ENCODE measurements around the gene MND1.
"Not testable (repeated sequence)": the region's sequence is repeated elsewhere in the genome, so short reads cannot be mapped to it uniquely, and the experiment has no call there.

The MND1 gene

DNA sequence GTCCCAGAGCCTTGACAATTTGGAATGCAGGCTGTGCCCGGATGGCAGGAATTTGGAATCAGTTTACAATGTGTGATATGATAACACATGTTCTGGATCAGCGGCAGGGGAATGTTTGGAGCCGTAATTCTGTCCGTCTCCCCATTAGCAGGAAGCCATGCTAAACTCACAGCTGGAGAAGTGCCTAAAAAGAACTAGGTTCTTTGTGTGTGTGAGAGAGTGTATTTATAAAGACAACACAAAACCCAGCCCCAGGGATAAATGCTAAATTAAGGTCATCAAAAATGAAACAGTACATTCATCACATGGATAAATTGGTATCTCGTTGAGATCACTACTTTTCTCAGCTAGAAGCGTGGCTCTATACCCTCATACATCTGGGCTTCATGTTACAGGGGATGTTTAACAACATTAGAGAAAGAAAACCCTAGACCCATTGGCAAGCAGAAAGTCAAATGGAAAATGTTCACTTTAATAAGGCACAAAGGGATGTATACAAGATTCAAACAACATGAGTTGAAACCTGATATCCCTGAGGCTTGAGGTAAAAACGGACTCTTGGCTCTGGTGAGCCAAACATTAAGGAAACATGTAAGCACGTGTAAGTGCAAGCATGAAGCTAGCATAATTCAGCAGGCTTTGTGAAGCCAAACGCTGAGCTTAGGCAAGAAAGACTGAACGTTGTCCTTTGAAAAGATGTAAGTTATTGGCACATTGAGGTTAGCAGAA lies 103.7 kb downstream of the MND1 start:
- no peak for FAIRE-seq

DNA sequence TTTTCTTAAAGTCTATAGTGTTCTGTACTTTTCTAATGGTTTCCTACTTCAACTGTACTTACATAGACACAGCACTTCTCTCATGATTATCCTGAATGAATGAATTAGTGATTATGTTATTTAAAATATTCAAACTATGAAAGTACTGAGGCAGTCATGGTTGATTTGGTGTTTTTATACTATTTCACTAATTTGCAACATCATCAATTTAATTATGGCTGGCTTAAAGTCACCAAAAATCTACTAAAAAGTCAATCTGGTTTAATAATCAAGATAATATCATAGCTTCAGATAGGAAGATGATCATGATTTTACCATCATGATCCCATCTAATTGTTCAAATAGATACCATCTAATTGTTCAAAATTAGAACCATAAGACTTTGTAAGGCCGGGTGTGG lies 104.8 kb downstream of the MND1 start:
- FAIRE-seq: no peak

- no peak for FAIRE-seq
These were observed 106.0 kb downstream of the MND1 start for GRCh38 chr4:153450544-153450917.

GRCh38 chr4:153451145-153451544 lies 106.7 kb downstream of the MND1 start:
- not testable (repeated sequence) for FAIRE-seq

- no peak for FAIRE-seq
These were observed 107.6 kb downstream of the MND1 start for GRCh38 chr4:153451911-153452657.

DNA sequence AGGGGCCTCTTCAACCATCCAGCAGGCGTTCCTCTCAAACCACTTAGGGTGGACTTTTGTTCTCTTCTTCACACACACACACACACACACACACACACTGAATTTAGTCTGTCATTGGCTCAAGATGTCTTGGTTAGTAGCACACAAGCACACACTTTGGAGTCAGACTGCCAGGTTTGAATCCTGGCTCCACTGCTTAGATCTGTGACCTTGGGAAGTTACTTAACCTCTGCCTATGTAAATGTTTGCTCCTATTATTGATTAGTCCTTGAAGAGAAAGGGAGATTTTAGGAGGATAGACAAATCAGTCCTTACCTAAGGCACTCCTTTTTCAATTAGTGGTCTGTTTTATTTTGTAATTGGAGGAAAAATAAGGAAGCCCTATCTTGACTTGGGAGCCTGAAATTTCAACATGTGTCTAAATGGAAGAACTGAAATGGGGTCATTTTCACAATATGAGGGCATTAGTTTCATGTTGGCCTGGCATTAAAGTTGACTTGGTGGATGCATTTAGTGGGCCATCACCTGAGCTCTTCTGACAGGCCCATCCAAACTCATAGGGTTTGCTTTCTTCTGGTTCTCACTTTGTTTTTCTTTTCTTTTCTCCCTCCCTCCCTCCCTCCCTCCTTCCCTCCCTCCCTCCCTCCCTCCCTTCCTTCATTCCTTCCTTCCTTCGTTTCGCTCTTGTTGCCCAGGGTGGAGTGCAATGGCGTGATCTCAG lies 108.3 kb downstream of the MND1 start:
- FAIRE-seq: no peak

GRCh38 chr4:153453402-153453801 lies 108.9 kb downstream of the MND1 start:
- no peak for FAIRE-seq

- FAIRE-seq: no peak
These were observed 114.5 kb downstream of the MND1 start for GRCh38 chr4:153458969-153459368.

- FAIRE-seq: not testable (repeated sequence)
These were observed 117.1 kb downstream of the MND1 start for GRCh38 chr4:153461549-153461948.

DNA sequence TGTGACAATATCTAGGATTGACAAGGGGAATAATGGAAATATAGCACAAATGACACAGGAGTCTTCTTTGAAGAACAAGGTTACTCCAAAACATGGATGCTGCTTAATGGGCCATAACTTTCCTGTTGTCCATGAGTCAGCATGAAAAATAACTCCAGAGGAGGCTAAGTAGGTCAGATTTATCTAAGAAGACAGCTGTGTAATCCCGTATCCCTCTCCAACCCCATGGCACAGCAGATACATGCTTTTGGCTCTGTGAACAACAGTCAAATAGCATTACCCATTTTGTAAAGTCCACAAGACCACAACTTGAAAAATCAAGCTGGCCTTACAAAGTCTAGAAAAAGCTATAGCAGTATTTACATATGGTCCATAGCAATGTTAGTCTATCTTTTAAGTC lies 119.6 kb downstream of the MND1 start:
- FAIRE-seq: no peak

Data from islet of Langerhans (tissue), 1 donor.